ENCODE results near the gene IL1R2. TPM values are rescaled to one million over a fixed set of nuclear protein-coding genes. Genes with fewer than 3 reads are reported as not detected.

IL1R2 gene
- total and polyA plus RNA-seq, 2 of the 13 experiments (the other 11 are each of a cell fraction or from before 2014, with no cell fraction given) = 3.6 to 7.3 TPM

- TF ChIP-seq SP4 (CRISPR knock-in tag; IDR thresholded peaks at IDR 0.05) (peak; percentile 59; the same call in 1 of the 2 replicates), ZSCAN22 (CRISPR knock-in tag; IDR thresholded peaks at IDR 0.05) (peak; percentile 60; the same call in 1 of the 2 replicates), TOE1 (CRISPR knock-in tag; IDR thresholded peaks at IDR 0.05) (peak; percentile 86; the same call in 1 of the 2 replicates), SRF (IDR thresholded peaks at IDR 0.05; ENCODE audit: low read depth, low read length) (peak; percentile 26; the same call in 1 of the 2 replicates), PTBP1 (IDR thresholded peaks at IDR 0.05; ENCODE audit: low read depth, low read length, poor library complexity, severe bottlenecking) (no peak), NCOR1 (IDR thresholded peaks at IDR 0.05; ENCODE audit: borderline replicate concordance, low read length) (peak; percentile 98), TRIM24 (CRISPR knock-in tag; IDR thresholded peaks at IDR 0.05) (peak; percentile 75; the same call in 1 of the 2 replicates), ZNF326 (CRISPR knock-in tag; IDR thresholded peaks at IDR 0.05; ENCODE audit: borderline replicate concordance) (no peak), CC2D1A (CRISPR knock-in tag; IDR thresholded peaks at IDR 0.05) (no peak), ZNF570 (CRISPR knock-in tag; IDR thresholded peaks at IDR 0.05; ENCODE audit: borderline replicate concordance) (no peak; the same call in 1 of the 2 replicates), MAFF (IDR thresholded peaks at IDR 0.05; ENCODE audit: low read depth, low read length) (no peak), ZFY (CRISPR knock-in tag; IDR thresholded peaks at IDR 0.05) (peak; percentile 65), POGZ (CRISPR knock-in tag; IDR thresholded peaks at IDR 0.05) (peak; percentile 90), RAD21 (CRISPR knock-in tag; IDR thresholded peaks at IDR 0.05) (peak; percentile 14; the same call in 1 of the 2 replicates), LCORL (IDR thresholded peaks at IDR 0.05) (peak; percentile 66; the same call in 1 of the 2 replicates), LCORL (CRISPR knock-in tag; IDR thresholded peaks at IDR 0.05) (peak; percentile 97), GPN1 (CRISPR knock-in tag; IDR thresholded peaks at IDR 0.05; ENCODE audit: borderline replicate concordance) (no peak), ZNF800 (CRISPR knock-in tag; IDR thresholded peaks at IDR 0.05) (0 out of 2 replicates have a peak, but pooled peaks have one; percentile 40), ZNF160 (CRISPR knock-in tag; IDR thresholded peaks at IDR 0.05) (no peak; the same call in 1 of the 2 replicates), GLI4 (CRISPR knock-in tag; IDR thresholded peaks at IDR 0.05; ENCODE audit: borderline replicate concordance) (no peak), SOX6 (IDR thresholded peaks at IDR 0.05) (no peak), SOX6 (CRISPR knock-in tag; IDR thresholded peaks at IDR 0.05) (peak; percentile 99)
- TF ChIP-seq, protein P1, sequence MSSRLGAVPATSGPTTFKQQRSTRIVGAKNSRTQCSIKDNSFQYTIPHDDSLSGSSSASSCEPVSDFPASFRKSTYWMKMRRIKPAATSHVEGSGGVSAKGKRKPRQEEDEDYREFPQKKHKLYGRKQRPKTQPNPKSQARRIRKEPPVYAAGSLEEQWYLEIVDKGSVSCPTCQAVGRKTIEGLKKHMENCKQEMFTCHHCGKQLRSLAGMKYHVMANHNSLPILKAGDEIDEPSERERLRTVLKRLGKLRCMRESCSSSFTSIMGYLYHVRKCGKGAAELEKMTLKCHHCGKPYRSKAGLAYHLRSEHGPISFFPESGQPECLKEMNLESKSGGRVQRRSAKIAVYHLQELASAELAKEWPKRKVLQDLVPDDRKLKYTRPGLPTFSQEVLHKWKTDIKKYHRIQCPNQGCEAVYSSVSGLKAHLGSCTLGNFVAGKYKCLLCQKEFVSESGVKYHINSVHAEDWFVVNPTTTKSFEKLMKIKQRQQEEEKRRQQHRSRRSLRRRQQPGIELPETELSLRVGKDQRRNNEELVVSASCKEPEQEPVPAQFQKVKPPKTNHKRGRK (CRISPR knock-in tag; IDR thresholded peaks at IDR 0.05) = no peak
- TF ChIP-seq, protein P2, sequence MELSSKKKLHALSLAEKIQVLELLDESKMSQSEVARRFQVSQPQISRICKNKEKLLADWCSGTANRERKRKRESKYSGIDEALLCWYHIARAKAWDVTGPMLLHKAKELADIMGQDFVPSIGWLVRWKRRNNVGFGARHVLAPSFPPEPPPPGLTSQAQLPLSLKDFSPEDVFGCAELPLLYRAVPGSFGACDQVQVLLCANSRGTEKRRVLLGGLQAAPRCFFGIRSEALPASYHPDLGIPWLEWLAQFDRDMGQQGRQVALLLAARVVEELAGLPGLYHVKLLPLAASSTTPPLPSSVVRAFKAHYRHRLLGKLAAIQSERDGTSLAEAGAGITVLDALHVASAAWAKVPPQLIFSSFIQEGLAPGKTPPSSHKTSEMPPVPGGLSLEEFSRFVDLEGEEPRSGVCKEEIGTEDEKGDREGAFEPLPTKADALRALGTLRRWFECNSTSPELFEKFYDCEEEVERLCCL (CRISPR knock-in tag; IDR thresholded peaks at IDR 0.05; ENCODE audit: borderline replicate concordance) = no peak
- TF ChIP-seq, protein P3, sequence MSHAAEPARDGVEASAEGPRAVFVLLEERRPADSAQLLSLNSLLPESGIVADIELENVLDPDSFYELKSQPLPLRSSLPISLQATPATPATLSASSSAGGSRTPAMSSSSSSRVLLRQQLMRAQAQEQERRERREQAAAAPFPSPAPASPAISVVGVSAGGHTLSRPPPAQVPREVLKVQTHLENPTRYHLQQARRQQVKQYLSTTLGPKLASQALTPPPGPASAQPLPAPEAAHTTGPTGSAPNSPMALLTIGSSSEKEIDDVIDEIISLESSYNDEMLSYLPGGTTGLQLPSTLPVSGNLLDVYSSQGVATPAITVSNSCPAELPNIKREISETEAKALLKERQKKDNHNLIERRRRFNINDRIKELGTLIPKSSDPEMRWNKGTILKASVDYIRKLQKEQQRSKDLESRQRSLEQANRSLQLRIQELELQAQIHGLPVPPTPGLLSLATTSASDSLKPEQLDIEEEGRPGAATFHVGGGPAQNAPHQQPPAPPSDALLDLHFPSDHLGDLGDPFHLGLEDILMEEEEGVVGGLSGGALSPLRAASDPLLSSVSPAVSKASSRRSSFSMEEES (CRISPR knock-in tag; IDR thresholded peaks at IDR 0.05) = peak; percentile 97
Measured at GRCh38 chr2:102057502-102058292, 65.9 kb downstream of the IL1R2 start (continued).
